SK-N-SH (cell line): ENCODE data around the gene WDR41. TPM values are rescaled to one million over a fixed set of nuclear protein-coding genes. Genes with fewer than 3 reads are reported as not detected.

Source experiments
- CTCF ChIA-PET: fragments of 300-600, 350-600 bp; formaldehyde crosslinking; extraction: SDS; loops from one replicate; lab custom pipeline; 2021; lab: Yijun Ruan, JAX
- POLR2A ChIA-PET: fragments of 350-600 bp; sonication (Branson Sonifier 250); formaldehyde crosslinking; extraction: SDS; loops from one replicate; lab custom pipeline; 2020; ENCODE audit warnings: antibody characterized with exemption, inconsistent platforms; lab: Yijun Ruan, JAX
- DNase-seq: peaks from one replicate; pipeline ENCODE4 v3.0.0; 2012
- H2AFZ ChIP-seq: fragments of 200-600 bp; sonication (generic); 2 replicates; pipeline ENCODE4 v1.8.1; 2016; ENCODE audit warnings: antibody characterized with exemption, mild to moderate bottlenecking, low read depth
- H3F3A ChIP-seq: fragments of 200-600 bp; sonication (generic); replicated peaks from 2 replicates; pipeline ENCODE3; 2016; ENCODE audit warnings: antibody characterized with exemption, mild to moderate bottlenecking; ENCODE audit not compliant: insufficient read depth
- H3K27ac ChIP-seq, 2 experiments: fragments of 200-500 bp in 1 of 2; fragments of 200-600 bp in 1 of 2; sonication (Bioruptor generic) in 1 of 2; sonication (generic), shearing (Covaris generic) in 1 of 2; 2 replicates each; pipeline versions ENCODE4 v1.5.1 to v1.6.1; 2014 to 2016; ENCODE audit warnings: low read depth in 2 of 2, inconsistent platforms in 1 of 2, low read length in 1 of 2, mild to moderate bottlenecking in 1 of 2, mixed read lengths in 1 of 2
- H3K27me3 ChIP-seq: fragments of 200-600 bp; sonication (generic), shearing (Covaris generic); 2 replicates; pipeline ENCODE4 v1.6.1; 2016; ENCODE audit warnings: mixed run types; ENCODE audit not compliant: insufficient read depth
- H3K36me3 ChIP-seq, 2 experiments: fragments of 200-500 bp in 1 of 2; fragments of 200-600 bp in 1 of 2; sonication (Bioruptor generic) in 1 of 2; sonication (generic) in 1 of 2; replicated peaks in 1 of 2; 2 replicates each; pipeline versions ENCODE3 to v1.5.1; 2014 to 2016; ENCODE audit warnings: low read length in 1 of 2, mild to moderate bottlenecking in 1 of 2; ENCODE audit not compliant: insufficient read depth in 2 of 2, control insufficient read depth in 1 of 2
- H3K4me1 ChIP-seq, 2 experiments: fragments of 200-500 bp in 1 of 2; fragments of 200-600 bp in 1 of 2; sonication (Bioruptor generic) in 1 of 2; sonication (generic), shearing (Covaris generic) in 1 of 2; 2 replicates each; pipeline versions ENCODE4 v1.5.1 to v1.6.1; 2014 to 2016; ENCODE audit warnings: low read depth in 1 of 2, low read length in 1 of 2, mixed run types in 1 of 2; ENCODE audit not compliant: insufficient read depth in 2 of 2, control insufficient read depth in 1 of 2
- H3K4me2 ChIP-seq: fragments of 200-600 bp; sonication (generic), shearing (Covaris generic); 2 replicates; pipeline ENCODE4 v1.6.1; 2017; ENCODE audit warnings: mixed run types
- H3K4me3 ChIP-seq, 2 experiments: fragments of 200-500 bp in 1 of 2; fragments of 200-600 bp in 1 of 2; sonication (Bioruptor generic) in 1 of 2; sonication (generic), shearing (Covaris generic) in 1 of 2; 2 replicates each; pipeline versions ENCODE4 v1.5.1 to v1.8.1; 2014 to 2016; ENCODE audit warnings: low read depth in 2 of 2, inconsistent platforms in 1 of 2, low read length in 1 of 2, mild to moderate bottlenecking in 1 of 2, mixed read lengths in 1 of 2, moderate library complexity in 1 of 2
- H3K79me2 ChIP-seq: fragments of 200-600 bp; sonication (generic); 2 replicates; pipeline ENCODE4 v1.8.1; 2017; ENCODE audit warnings: mild to moderate bottlenecking; ENCODE audit not compliant: insufficient read depth
- H3K9ac ChIP-seq: fragments of 200-600 bp; sonication (generic); 2 replicates; pipeline ENCODE4 v1.6.1; 2017; ENCODE audit warnings: mixed run types
- H3K9me2 ChIP-seq: fragments of 200-600 bp; sonication (generic); 2 replicates; pipeline ENCODE4 v1.6.1; 2017; ENCODE audit warnings: mixed run types
- H3K9me3 ChIP-seq: fragments of 200-600 bp; sonication (generic); 2 replicates; pipeline ENCODE4 v1.6.1; 2017; ENCODE audit warnings: mixed run types, mild to moderate bottlenecking, moderate library complexity
- H4K20me1 ChIP-seq: fragments of 200-600 bp; sonication (generic); 2 replicates; pipeline ENCODE4 v1.6.1; 2017; ENCODE audit warnings: mild to moderate bottlenecking, mixed run types; ENCODE audit not compliant: insufficient read depth
- FOXJ3 ChIP-seq: sonication (generic); formaldehyde crosslinking; IDR thresholded peaks from 2 replicates; pipeline ENCODE4 v1.5.1; 2020; ENCODE audit warnings: mild to moderate bottlenecking, missing genetic modification reagents
- JUND ChIP-seq: IDR thresholded peaks from 2 replicates; pipeline ENCODE4 v1.4.0; 2012
- MAX ChIP-seq: IDR thresholded peaks from 2 replicates; pipeline ENCODE4 v1.4.0; 2012; ENCODE audit warnings: low read depth
- MXI1 ChIP-seq: IDR thresholded peaks from 2 replicates; pipeline ENCODE4 v1.6.1; 2012; ENCODE audit warnings: mild to moderate bottlenecking, low read depth, low read length, improper control_type of control experiment
- RAD21 ChIP-seq: IDR thresholded peaks from 2 replicates; pipeline ENCODE4 v1.6.1; 2012; ENCODE audit warnings: mild to moderate bottlenecking, low read length
- REST ChIP-seq: IDR thresholded peaks from 2 replicates; pipeline ENCODE4 v1.6.1; 2012; ENCODE audit warnings: mild to moderate bottlenecking, low read depth, low read length, moderate library complexity
- RXRA ChIP-seq: IDR thresholded peaks from 2 replicates; pipeline ENCODE4 v1.4.0; 2012; ENCODE audit warnings: low read depth, mild to moderate bottlenecking, borderline replicate concordance
- SIN3A ChIP-seq: IDR thresholded peaks from 2 replicates; pipeline ENCODE4 v1.6.1; 2012; ENCODE audit warnings: low read depth, mild to moderate bottlenecking, low read length, moderate library complexity, borderline replicate concordance
- SMC3 ChIP-seq: IDR thresholded peaks from 2 replicates; pipeline ENCODE4 v1.6.1; 2012; ENCODE audit warnings: low read depth, low read length, improper control_type of control experiment
- TCF12 ChIP-seq: IDR thresholded peaks from 2 replicates; pipeline ENCODE4 v1.4.0; 2012
- USF2 ChIP-seq: fragments of 150-350 bp; IDR thresholded peaks from 2 replicates; pipeline ENCODE4 v1.6.1; 2017; ENCODE audit warnings: antibody characterized with exemption, low read length, low read depth, borderline replicate concordance
- WGBS: methylation state at CpG from one replicate; pipeline ENCODE4 v1.1.6; 2017; ENCODE audit warnings: low lambda C conversion rate; 5-methylcytosine and 5-hydroxymethylcytosine counted together
- polyA plus RNA-seq, 3 experiments: library from polyadenylated mRNA; depleted of rRNA; stranded (reverse); fragments of >200 nt; gene quantifications; 2 replicates each; pipeline ENCODE4 v1.2.3, GENCODE V29; 2012

The WDR41 gene
- polyA plus RNA-seq, 1 of the 3 experiments (the other 2 are of a cell fraction), result 17.2 TPM

- Histone ChIP-seq H2AFZ (no peak overlapping the region), H3K79me2 (0 out of 2 replicates have a peak, but pooled peaks cover 2% of the 10 kb centered on the region), H3K9ac (no peak overlapping the region), H3K27ac (no peak overlapping the region), H4K20me1 (no peaks in the 10 kb centered on the region), H3F3A (no peaks in the 10 kb centered on the region), H3K4me3 (no peak overlapping the region), H3K4me1 (no peaks in the 10 kb centered on the region), H3K36me3 (peaks cover 26 to 42% of the 10 kb centered on the region in 2 experiments), H3K9me2 (no peaks in the 10 kb centered on the region), H3K4me2 (no peak overlapping the region), H3K27me3 (no peaks in the 10 kb centered on the region)
- no peak for DNase-seq
- 79% methylated on average over 3 of the region's 3 CpGs for WGBS
- CTCF ChIA-PET, result interaction anchor here (0.7 to 4.2 kb wide), 20 partner anchors 12 to 361 kb away, joined by 3 to 38 read pairs (median 6); partner anchors contain the start of gene WDR41
- POLR2A ChIA-PET, result no interaction called here
- TF ChIP-seq MAX (no peak), MXI1 (no peak), RXRA (no peak), FOXJ3 (CRISPR knock-in tag) (no peak)
- TF ChIP-seq, all 33 proteins: peak for 0
- H3K9me3 ChIP-seq, result no peaks in the 10 kb centered on the region
Observed at GRCh38 chr5:77438071-77438470, 54.0 kb downstream of the WDR41 start.

- no peaks in the 10 kb centered on the region for H3K9me3 ChIP-seq
- ChIA-PET CTCF (interaction anchor here (0.6 to 4.2 kb wide), 53 partner anchors 10 to 570 kb away, joined by 3 to 38 read pairs (median 4); partner anchors contain the start of genes PDE8B and WDR41), POLR2A (no interaction called here)
- H3K79me2 ChIP-seq, result no peaks in the 10 kb centered on the region
- H3K9ac ChIP-seq, result no peak overlapping the region
- peak; percentile 25 for DNase-seq
- peaks cover 34 to 51% of the 10 kb centered on the region in 2 experiments for H3K36me3 ChIP-seq
- no peaks in the 10 kb centered on the region for H3K9me2 ChIP-seq
- no peaks in the 10 kb centered on the region for H3K27me3 ChIP-seq
- H3K4me3 ChIP-seq, result no peak overlapping the region
- TF ChIP-seq FOXJ3 (CRISPR knock-in tag), result no peak
- TF ChIP-seq REST, result no peak
- TF ChIP-seq RAD21, result peak; percentile 79
- no peak for TF ChIP-seq JUND
- TF ChIP-seq TCF12, result no peak
- TF ChIP-seq SMC3, result peak; percentile 49; the same call in 1 of the 2 replicates
- TF ChIP-seq MXI1, result no peak
- TF ChIP-seq SIN3A, result no peak
- TF ChIP-seq USF2, result no peak
- TF ChIP-seq, all 33 proteins: peak for 2
- H3K4me2 ChIP-seq, result no peak overlapping the region
- H4K20me1 ChIP-seq, result no peaks in the 10 kb centered on the region
- no peak overlapping the region for H2AFZ ChIP-seq
- H3F3A ChIP-seq, result peaks cover 3% of the 10 kb centered on the region
- H3K4me1 ChIP-seq, result no peaks in the 10 kb centered on the region
- H3K27ac ChIP-seq, result no peak overlapping the region
- WGBS, result 89% methylated on average over 5 of the region's 5 CpGs
Observed at GRCh38 chr5:77437194-77437593, 54.9 kb downstream of the WDR41 start.
